ENCODE results near the gene ZC3H11A.

DNA sequence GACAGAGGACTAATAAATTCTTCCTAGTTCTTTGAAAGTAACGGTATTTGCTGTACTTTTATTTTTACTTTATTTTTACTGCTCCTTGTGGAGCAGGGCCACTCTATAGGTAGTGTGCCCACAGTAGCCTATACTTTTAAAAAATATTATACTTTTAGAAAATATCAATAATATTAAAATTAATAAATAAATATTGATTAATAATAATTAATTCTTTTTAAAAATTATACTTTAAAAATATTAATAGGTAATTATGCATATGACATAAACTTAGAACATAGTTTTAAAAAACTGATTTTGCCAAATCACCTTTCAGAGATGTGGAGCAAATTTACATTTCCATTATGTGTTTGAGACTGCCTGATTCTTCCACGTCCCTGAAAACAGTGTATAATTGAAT, 30.8 kb downstream of the ZC3H11A start:
- TF ChIP-seq, protein P1, sequence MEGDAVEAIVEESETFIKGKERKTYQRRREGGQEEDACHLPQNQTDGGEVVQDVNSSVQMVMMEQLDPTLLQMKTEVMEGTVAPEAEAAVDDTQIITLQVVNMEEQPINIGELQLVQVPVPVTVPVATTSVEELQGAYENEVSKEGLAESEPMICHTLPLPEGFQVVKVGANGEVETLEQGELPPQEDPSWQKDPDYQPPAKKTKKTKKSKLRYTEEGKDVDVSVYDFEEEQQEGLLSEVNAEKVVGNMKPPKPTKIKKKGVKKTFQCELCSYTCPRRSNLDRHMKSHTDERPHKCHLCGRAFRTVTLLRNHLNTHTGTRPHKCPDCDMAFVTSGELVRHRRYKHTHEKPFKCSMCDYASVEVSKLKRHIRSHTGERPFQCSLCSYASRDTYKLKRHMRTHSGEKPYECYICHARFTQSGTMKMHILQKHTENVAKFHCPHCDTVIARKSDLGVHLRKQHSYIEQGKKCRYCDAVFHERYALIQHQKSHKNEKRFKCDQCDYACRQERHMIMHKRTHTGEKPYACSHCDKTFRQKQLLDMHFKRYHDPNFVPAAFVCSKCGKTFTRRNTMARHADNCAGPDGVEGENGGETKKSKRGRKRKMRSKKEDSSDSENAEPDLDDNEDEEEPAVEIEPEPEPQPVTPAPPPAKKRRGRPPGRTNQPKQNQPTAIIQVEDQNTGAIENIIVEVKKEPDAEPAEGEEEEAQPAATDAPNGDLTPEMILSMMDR (IDR thresholded peaks at IDR 0.05) = no peak
- TF ChIP-seq NRF1 (IDR thresholded peaks at IDR 0.05; ENCODE audit: low read depth, low read length) (no peak), TAF1 (IDR thresholded peaks at IDR 0.05; ENCODE audit: borderline replicate concordance, low read depth, low read length) (no peak), EP300 (IDR thresholded peaks at IDR 0.05; ENCODE audit: borderline replicate concordance in 1 of 2, low read depth in 1 of 2, low read length in 1 of 2) (no peak), EZH2phosphoT487 (IDR thresholded peaks at IDR 0.05; ENCODE audit: borderline replicate concordance, low read depth) (no peak), NFIC (IDR thresholded peaks at IDR 0.05; ENCODE audit: borderline replicate concordance) (no peak), MXI1 (IDR thresholded peaks at IDR 0.05; ENCODE audit: low read depth, low read length) (no peak), SIN3A (IDR thresholded peaks at IDR 0.05; ENCODE audit: borderline replicate concordance, low read depth, low read length) (no peak), GABPA (IDR thresholded peaks at IDR 0.05; ENCODE audit: low read depth) (no peak)
- TF ChIP-seq, protein P2, sequence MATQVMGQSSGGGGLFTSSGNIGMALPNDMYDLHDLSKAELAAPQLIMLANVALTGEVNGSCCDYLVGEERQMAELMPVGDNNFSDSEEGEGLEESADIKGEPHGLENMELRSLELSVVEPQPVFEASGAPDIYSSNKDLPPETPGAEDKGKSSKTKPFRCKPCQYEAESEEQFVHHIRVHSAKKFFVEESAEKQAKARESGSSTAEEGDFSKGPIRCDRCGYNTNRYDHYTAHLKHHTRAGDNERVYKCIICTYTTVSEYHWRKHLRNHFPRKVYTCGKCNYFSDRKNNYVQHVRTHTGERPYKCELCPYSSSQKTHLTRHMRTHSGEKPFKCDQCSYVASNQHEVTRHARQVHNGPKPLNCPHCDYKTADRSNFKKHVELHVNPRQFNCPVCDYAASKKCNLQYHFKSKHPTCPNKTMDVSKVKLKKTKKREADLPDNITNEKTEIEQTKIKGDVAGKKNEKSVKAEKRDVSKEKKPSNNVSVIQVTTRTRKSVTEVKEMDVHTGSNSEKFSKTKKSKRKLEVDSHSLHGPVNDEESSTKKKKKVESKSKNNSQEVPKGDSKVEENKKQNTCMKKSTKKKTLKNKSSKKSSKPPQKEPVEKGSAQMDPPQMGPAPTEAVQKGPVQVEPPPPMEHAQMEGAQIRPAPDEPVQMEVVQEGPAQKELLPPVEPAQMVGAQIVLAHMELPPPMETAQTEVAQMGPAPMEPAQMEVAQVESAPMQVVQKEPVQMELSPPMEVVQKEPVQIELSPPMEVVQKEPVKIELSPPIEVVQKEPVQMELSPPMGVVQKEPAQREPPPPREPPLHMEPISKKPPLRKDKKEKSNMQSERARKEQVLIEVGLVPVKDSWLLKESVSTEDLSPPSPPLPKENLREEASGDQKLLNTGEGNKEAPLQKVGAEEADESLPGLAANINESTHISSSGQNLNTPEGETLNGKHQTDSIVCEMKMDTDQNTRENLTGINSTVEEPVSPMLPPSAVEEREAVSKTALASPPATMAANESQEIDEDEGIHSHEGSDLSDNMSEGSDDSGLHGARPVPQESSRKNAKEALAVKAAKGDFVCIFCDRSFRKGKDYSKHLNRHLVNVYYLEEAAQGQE (IDR thresholded peaks at IDR 0.05; ENCODE audit: low read depth, low read length) = no peak
- TF ChIP-seq, protein P3, sequence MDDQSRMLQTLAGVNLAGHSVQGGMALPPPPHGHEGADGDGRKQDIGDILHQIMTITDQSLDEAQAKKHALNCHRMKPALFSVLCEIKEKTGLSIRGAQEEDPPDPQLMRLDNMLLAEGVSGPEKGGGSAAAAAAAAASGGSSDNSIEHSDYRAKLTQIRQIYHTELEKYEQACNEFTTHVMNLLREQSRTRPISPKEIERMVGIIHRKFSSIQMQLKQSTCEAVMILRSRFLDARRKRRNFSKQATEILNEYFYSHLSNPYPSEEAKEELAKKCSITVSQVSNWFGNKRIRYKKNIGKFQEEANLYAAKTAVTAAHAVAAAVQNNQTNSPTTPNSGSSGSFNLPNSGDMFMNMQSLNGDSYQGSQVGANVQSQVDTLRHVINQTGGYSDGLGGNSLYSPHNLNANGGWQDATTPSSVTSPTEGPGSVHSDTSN (IDR thresholded peaks at IDR 0.05) = no peak
- TF ChIP-seq, protein P4, sequence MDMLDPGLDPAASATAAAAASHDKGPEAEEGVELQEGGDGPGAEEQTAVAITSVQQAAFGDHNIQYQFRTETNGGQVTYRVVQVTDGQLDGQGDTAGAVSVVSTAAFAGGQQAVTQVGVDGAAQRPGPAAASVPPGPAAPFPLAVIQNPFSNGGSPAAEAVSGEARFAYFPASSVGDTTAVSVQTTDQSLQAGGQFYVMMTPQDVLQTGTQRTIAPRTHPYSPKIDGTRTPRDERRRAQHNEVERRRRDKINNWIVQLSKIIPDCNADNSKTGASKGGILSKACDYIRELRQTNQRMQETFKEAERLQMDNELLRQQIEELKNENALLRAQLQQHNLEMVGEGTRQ (IDR thresholded peaks at IDR 0.05; ENCODE audit: borderline replicate concordance, low read depth, low read length) = no peak
- TF ChIP-seq, protein P5, sequence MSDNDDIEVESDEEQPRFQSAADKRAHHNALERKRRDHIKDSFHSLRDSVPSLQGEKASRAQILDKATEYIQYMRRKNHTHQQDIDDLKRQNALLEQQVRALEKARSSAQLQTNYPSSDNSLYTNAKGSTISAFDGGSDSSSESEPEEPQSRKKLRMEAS (IDR thresholded peaks at IDR 0.05; ENCODE audit: low read depth) = no peak

All from SK-N-SH (cell line).